ENCODE measurements around the gene G3BP1. TPM values are rescaled to one million over a fixed set of nuclear protein-coding genes. Genes with fewer than 3 reads are reported as not detected.
A peak's percentile ranks its signal among the peaks of the same experiment; 100 is the strongest.

The G3BP1 gene
- total RNA-seq, 4 donors from 2014 or later = 73.3 to 102 (median 89.1) TPM

DNA sequence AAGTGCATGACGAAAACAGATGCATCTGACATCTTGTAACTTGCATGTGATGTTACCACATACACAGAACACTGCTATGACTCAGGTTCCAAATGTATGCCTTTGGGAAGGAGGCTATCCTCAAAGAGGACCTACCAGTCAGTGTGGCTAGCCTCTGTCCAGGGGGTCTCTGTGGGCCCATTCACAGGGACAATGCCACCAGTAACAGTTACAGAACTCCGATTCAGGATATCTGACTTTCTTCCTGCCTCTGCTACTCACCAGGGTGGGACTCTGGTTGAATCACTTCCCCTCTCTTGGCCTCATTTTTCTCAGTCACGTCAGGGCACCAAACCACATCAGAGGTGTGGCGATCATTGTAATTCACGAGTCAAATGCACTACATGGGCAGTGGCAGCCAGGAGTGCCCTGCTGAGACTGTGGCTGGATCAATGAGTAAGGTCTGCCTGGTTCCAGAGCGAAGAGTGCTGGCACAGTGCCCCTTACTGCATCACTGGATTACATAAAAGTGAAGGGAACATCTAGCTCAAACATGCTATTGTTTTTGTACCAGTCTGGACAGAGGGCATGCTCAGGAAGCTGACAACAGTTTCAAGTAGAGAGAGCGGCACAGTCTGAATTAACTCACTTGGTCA, 26.6 kb upstream of the G3BP1 start:
- H3K36me3 ChIP-seq = peaks cover 0 to 39% of the 10 kb centered on the region in 2 donors
- WGBS, 2 donors (ENCODE audit: low coverage in 1 of 2) = 42 to 44% methylated on average over 2 to 3 of the region's 7 CpGs
- peak; percentile 50 for ATAC-seq
- H3K27ac ChIP-seq = peak overlapping the region; percentile 50 to 75 (median 74)
- TF ChIP-seq EP300 (IDR thresholded peaks at IDR 0.05) (no peak), POLR2AphosphoS5 (IDR thresholded peaks at IDR 0.05) (peak; percentile 19)
- H3K4me1 ChIP-seq = peaks cover 0 to 62% (median 22%) of the 10 kb centered on the region in 3 donors
- no peak overlapping the region for H3K4me3 ChIP-seq
- no peaks in the 10 kb centered on the region for H3K27me3 ChIP-seq
- H3K9me3 ChIP-seq = no peaks in the 10 kb centered on the region

DNA sequence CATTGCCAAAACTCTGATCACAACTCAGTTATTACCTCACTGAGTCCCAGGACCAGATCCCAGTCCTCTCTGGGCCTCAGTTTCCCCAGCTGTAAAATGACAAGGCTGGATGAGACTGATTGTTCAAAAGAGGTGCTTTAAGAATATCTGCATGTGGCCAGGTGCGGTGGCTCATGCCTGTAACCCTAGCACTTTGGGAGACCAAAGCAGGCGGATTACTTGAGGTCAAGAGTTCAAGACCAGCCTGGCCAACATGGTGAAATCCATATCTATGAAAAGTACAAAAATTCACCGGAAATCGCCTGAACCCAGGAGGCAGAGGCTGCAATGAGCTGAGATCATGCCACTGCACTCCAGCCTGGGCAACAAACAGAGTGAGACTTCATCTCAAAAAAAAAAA, 21.6 kb upstream of the G3BP1 start:
- Histone ChIP-seq H3K4me3 (no peak overlapping the region), H3K9me3 (no peaks in the 10 kb centered on the region), H3K4me1 (peaks cover 0 to 40% (median 13%) of the 10 kb centered on the region in 3 donors), H3K36me3 (peaks cover 0 to 32% of the 10 kb centered on the region in 2 donors), H3K27ac (peak overlapping the region in 2 of 4 donors; percentile 21 to 56), H3K27me3 (no peaks in the 10 kb centered on the region)
- no peak for ATAC-seq
- WGBS, 2 donors (ENCODE audit: low coverage in 1 of 2) = 84% methylated on average over 3 of the region's 4 CpGs; no CpG with 5 or more reads in 1 of the 2 donors
- TF ChIP-seq, protein P1, sequence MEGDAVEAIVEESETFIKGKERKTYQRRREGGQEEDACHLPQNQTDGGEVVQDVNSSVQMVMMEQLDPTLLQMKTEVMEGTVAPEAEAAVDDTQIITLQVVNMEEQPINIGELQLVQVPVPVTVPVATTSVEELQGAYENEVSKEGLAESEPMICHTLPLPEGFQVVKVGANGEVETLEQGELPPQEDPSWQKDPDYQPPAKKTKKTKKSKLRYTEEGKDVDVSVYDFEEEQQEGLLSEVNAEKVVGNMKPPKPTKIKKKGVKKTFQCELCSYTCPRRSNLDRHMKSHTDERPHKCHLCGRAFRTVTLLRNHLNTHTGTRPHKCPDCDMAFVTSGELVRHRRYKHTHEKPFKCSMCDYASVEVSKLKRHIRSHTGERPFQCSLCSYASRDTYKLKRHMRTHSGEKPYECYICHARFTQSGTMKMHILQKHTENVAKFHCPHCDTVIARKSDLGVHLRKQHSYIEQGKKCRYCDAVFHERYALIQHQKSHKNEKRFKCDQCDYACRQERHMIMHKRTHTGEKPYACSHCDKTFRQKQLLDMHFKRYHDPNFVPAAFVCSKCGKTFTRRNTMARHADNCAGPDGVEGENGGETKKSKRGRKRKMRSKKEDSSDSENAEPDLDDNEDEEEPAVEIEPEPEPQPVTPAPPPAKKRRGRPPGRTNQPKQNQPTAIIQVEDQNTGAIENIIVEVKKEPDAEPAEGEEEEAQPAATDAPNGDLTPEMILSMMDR (IDR thresholded peaks at IDR 0.05) = no peak
- TF ChIP-seq EP300 (IDR thresholded peaks at IDR 0.05) = no peak
- no peak for TF ChIP-seq POLR2AphosphoS5 (IDR thresholded peaks at IDR 0.05)
- no peak for TF ChIP-seq POLR2A (IDR thresholded peaks at IDR 0.05)

DNA sequence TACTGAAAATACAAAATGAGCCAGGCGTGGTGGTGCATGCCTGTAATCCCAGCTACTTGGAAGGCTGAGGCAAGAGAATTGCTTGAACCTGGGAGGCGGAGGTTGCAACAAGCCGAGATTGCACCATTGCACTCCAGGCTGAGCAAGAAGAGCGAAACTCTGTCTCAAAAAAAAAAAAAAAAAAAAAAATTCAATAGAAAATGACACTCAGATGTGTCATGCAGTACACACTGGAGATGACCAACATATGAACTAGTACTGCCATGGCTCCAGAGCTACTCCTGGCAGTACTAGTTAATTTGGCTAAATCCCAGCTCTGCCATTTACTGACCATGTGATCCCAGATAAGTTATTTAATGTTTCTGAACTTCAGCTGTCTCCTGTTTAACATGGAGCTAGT, 20.7 kb upstream of the G3BP1 start:
- peaks cover 0 to 40% (median 6%) of the 10 kb centered on the region in 3 donors for H3K4me1 ChIP-seq
- peaks cover 0 to 23% of the 10 kb centered on the region in 2 donors for H3K36me3 ChIP-seq
- ATAC-seq = no peak
- H3K27me3 ChIP-seq = no peaks in the 10 kb centered on the region
- no peak overlapping the region for H3K4me3 ChIP-seq
- H3K9me3 ChIP-seq = no peaks in the 10 kb centered on the region
- WGBS, 2 donors (ENCODE audit: low coverage in 1 of 2) = no CpG with 5 or more reads among the region's 4 CpGs
- no peak overlapping the region for H3K27ac ChIP-seq
- TF ChIP-seq, protein P1 (IDR thresholded peaks at IDR 0.05) = no peak
- TF ChIP-seq EP300 (IDR thresholded peaks at IDR 0.05) (no peak), POLR2A (IDR thresholded peaks at IDR 0.05) (no peak), POLR2AphosphoS5 (IDR thresholded peaks at IDR 0.05) (no peak)

DNA sequence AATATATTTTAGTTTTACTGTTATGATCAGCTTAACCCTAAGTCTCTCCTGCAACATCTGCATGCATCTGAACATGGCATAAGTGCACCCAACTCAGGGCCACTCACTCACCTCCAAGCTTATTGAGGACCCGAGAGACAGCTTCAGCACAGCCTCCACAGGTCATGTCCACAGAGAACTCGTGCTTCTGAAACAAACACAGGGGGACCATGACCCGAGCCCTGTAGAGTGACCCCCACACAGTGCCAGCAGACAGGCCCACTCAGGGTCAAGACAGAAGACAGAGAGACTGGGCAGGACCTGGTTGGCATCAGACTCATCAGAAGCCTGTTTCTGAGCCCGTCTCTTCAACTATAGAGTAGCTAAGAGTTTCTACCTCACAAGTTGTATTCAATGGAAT, 20.2 kb upstream of the G3BP1 start:
- WGBS, 2 donors (ENCODE audit: low coverage in 1 of 2) = 100% methylated on average over 1 of the region's 4 CpGs
- Histone ChIP-seq H3K4me1 (peaks cover 0 to 40% (median under 1%) of the 10 kb centered on the region in 3 donors), H3K4me3 (no peak overlapping the region), H3K27ac (no peak overlapping the region), H3K27me3 (no peaks in the 10 kb centered on the region), H3K9me3 (no peaks in the 10 kb centered on the region), H3K36me3 (peaks cover 0 to 18% of the 10 kb centered on the region in 2 donors)
- no peak for ATAC-seq
- TF ChIP-seq POLR2A (IDR thresholded peaks at IDR 0.05) (no peak), EP300 (IDR thresholded peaks at IDR 0.05) (no peak), POLR2AphosphoS5 (IDR thresholded peaks at IDR 0.05) (no peak)
- TF ChIP-seq, protein P1 (IDR thresholded peaks at IDR 0.05) = no peak

DNA sequence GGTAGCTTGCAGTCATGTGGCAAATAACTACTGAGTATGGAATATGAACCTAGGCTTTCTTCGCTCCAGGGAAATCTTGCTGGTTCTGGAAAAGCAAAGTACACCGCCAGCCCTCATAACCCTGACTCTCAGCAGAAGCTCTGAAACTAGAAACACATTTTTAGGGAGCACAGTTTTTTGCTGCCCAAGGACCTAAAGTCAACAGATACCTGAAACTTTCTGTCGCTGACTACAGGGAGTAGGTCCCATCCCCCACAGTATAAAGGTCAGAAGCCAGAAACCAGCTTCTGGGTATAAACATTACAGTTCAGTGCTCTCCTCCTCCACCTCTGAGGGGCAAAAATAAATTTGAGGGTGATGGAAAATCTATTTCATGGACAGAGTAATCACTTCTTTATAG, 16.4 kb upstream of the G3BP1 start:
- Histone ChIP-seq H3K27ac (no peak overlapping the region), H3K4me1 (peaks cover 4 to 39% (median 12%) of the 10 kb centered on the region in 3 donors), H3K36me3 (peaks cover 0 to 12% of the 10 kb centered on the region in 2 donors), H3K4me3 (no peak overlapping the region), H3K27me3 (no peaks in the 10 kb centered on the region), H3K9me3 (no peaks in the 10 kb centered on the region)
- no peak for ATAC-seq
- 78 to 80% methylated on average over 1 to 2 of the region's 3 CpGs for WGBS, 2 donors (ENCODE audit: low coverage in 1 of 2)
- TF ChIP-seq POLR2A (IDR thresholded peaks at IDR 0.05) (no peak), EP300 (IDR thresholded peaks at IDR 0.05) (no peak)

Data from gastroesophageal sphincter (tissue), 4 donors.